Neural progenitor cell (in vitro differentiated cells): ENCODE data around the gene RCOR1. TPM values are rescaled to one million over a fixed set of nuclear protein-coding genes. Genes with fewer than 3 reads are reported as not detected.

ENCODE experiments used
- DNase-seq: peaks from one replicate; pipeline ENCODE4 v3.0.0-alpha.2; 2016; ENCODE audit warnings: low spot score
- H2AFZ ChIP-seq: fragments of 200-600 bp; sonication (generic); replicated peaks from 2 replicates; pipeline ENCODE4 v1.6.1; 2016; ENCODE audit warnings: antibody characterized with exemption
- H3F3A ChIP-seq: fragments of 200-600 bp; sonication (generic); 2 replicates; pipeline ENCODE4 v1.6.1; 2016; ENCODE audit warnings: antibody characterized with exemption, low read depth
- H3K27ac ChIP-seq: fragments of 200-600 bp; sonication (generic); 2 replicates; pipeline ENCODE4 v1.5.1; 2016; ENCODE audit warnings: mild to moderate bottlenecking
- H3K27me3 ChIP-seq: fragments of 200-600 bp; sonication (generic); 2 replicates; pipeline ENCODE4 v1.6.1; 2016; ENCODE audit warnings: mild to moderate bottlenecking, moderate library complexity
- H3K36me3 ChIP-seq: fragments of 200-600 bp; sonication (generic); 2 replicates; pipeline ENCODE4 v1.5.1; 2016
- H3K4me1 ChIP-seq: fragments of 200-600 bp; sonication (generic); 2 replicates; pipeline ENCODE4 v1.6.1; 2016; ENCODE audit warnings: mixed run types
- H3K4me2 ChIP-seq: fragments of 200-600 bp; sonication (generic); 2 replicates; pipeline ENCODE4 v1.6.1; 2016
- H3K4me3 ChIP-seq: fragments of 200-600 bp; sonication (generic); 2 replicates; pipeline ENCODE4 v1.5.1; 2016
- H3K79me2 ChIP-seq: fragments of 200-600 bp; sonication (generic); 2 replicates; pipeline ENCODE4 v1.6.1; 2016; ENCODE audit warnings: low read depth
- H3K9ac ChIP-seq: fragments of 200-600 bp; sonication (generic); 2 replicates; pipeline ENCODE4 v1.6.1; 2016
- H3K9me3 ChIP-seq: fragments of 200-600 bp; sonication (generic); 2 replicates; pipeline ENCODE4 v1.5.1; 2016; ENCODE audit warnings: low read depth
- H4K20me1 ChIP-seq: fragments of 200-600 bp; sonication (generic); 2 replicates; pipeline ENCODE4 v1.6.1; 2016; ENCODE audit warnings: low read depth
- H3K27ac Mint-ChIP-seq: 3 replicates; pipeline ENCODE4 v1.8.0; 2021; ENCODE audit warnings: mixed read lengths
- H3K27me3 Mint-ChIP-seq: 2 replicates; pipeline ENCODE4 v1.8.0; 2022; ENCODE audit warnings: low read depth, mild to moderate bottlenecking, inconsistent platforms, moderate library complexity, mixed read lengths; ENCODE audit not compliant: insufficient read depth
- H3K36me3 Mint-ChIP-seq: 3 replicates; pipeline ENCODE4 v1.8.0; 2021; ENCODE audit warnings: mixed read lengths
- H3K4me1 Mint-ChIP-seq: 3 replicates; pipeline ENCODE4 v1.8.0; 2021; ENCODE audit warnings: mixed read lengths
- H3K4me3 Mint-ChIP-seq: 3 replicates; pipeline ENCODE4 v1.8.0; 2021; ENCODE audit warnings: mild to moderate bottlenecking, moderate library complexity, mixed read lengths
- H3K9me3 Mint-ChIP-seq: 3 replicates; pipeline ENCODE4 v1.8.0; 2020; ENCODE audit warnings: mixed read lengths
- EZH2 ChIP-seq: fragments of 200-600 bp; sonication (generic); IDR thresholded peaks from 2 replicates; pipeline ENCODE4 v1.6.1; 2017; ENCODE audit warnings: antibody characterized with exemption, mild to moderate bottlenecking, moderate library complexity
- EZH2phosphoT487 ChIP-seq: fragments of 200-600 bp; sonication (generic); IDR thresholded peaks from 2 replicates; pipeline ENCODE4 v1.6.1; 2017; ENCODE audit warnings: antibody characterized with exemption
- total RNA-seq: library from RNA; depleted of rRNA; stranded (reverse); fragments of >200 nt; gene quantifications from 2 replicates; pipeline ENCODE4 v1.2.3, GENCODE V29; 2015; ENCODE audit warnings: low replicate concordance
- TF ChIP-seq, protein P1 (sequence below): fragments of 200-600 bp; sonication (generic); IDR thresholded peaks from 2 replicates; pipeline ENCODE4 v1.5.1; 2017; ENCODE audit warnings: antibody characterized with exemption, mild to moderate bottlenecking

The RCOR1 gene
- total RNA-seq, 1 donor from 2014 or later, result 33.7 TPM

DNA sequence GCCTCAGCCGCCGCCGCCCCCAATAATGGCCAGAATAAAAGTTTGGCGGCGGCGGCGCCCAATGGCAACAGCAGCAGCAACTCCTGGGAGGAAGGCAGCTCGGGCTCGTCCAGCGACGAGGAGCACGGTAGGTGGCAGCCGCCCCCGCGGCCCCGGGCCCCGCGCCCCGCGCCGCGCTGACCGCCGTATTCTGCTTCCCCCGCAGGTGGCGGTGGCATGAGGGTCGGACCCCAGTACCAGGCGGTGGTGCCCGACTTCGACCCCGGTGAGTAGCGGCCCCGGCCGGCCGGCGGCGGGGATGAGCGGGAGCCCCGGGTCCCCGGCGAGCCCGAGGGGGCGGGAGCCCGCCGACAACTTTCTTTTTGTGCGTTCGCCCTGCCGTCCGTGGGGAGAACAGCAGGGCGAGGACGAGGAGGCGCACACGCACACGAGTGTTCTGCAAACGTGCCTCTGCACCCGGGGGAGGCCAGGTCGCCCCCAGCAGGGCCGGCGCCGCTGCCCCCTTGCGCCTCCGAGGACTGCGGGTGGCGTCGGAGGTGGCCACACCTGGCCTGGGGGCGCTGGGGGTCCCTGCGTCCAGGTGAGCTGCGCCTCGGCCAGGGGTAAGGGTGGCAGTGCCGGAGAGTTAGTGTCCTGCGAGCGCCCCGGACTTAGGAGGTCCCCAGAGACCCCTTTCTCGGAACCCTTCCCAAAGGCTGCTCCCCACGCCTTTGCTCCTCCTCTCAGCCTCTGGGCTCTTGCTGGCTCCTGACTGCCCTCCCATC is 794 bp downstream of the RCOR1 start:
- H3K9ac ChIP-seq, result peak overlapping the region; percentile 68
- Mint-ChIP-seq H3K27ac (peak overlapping the region; percentile 8), H3K27me3 (peaks cover 5% of the 10 kb centered on the region), H3K4me3 (peak overlapping the region; percentile 93), H3K4me1 (peaks cover 34% of the 10 kb centered on the region), H3K36me3 (peaks cover 5% of the 10 kb centered on the region), H3K9me3 (no peaks in the 10 kb centered on the region)
- H3K4me1 ChIP-seq, result peaks cover 12% of the 10 kb centered on the region
- TF ChIP-seq, protein P1, sequence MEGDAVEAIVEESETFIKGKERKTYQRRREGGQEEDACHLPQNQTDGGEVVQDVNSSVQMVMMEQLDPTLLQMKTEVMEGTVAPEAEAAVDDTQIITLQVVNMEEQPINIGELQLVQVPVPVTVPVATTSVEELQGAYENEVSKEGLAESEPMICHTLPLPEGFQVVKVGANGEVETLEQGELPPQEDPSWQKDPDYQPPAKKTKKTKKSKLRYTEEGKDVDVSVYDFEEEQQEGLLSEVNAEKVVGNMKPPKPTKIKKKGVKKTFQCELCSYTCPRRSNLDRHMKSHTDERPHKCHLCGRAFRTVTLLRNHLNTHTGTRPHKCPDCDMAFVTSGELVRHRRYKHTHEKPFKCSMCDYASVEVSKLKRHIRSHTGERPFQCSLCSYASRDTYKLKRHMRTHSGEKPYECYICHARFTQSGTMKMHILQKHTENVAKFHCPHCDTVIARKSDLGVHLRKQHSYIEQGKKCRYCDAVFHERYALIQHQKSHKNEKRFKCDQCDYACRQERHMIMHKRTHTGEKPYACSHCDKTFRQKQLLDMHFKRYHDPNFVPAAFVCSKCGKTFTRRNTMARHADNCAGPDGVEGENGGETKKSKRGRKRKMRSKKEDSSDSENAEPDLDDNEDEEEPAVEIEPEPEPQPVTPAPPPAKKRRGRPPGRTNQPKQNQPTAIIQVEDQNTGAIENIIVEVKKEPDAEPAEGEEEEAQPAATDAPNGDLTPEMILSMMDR, result peak; percentile 26
- TF ChIP-seq EZH2phosphoT487, result no peak
- no peaks in the 10 kb centered on the region for H3K27me3 ChIP-seq
- no peaks in the 10 kb centered on the region for H3K36me3 ChIP-seq
- H3K4me2 ChIP-seq, result peak overlapping the region; percentile 90
- peaks cover 63% of the 10 kb centered on the region for H3K79me2 ChIP-seq
- H2AFZ ChIP-seq, result no peak overlapping the region
- H3K9me3 ChIP-seq, result no peaks in the 10 kb centered on the region
- H3F3A ChIP-seq, result peaks cover 29% of the 10 kb centered on the region
- H4K20me1 ChIP-seq, result peaks cover 47% of the 10 kb centered on the region
- H3K27ac ChIP-seq, result peak overlapping the region; percentile 100
- H3K4me3 ChIP-seq, result peak overlapping the region; percentile 94
- peak; percentile 73 for DNase-seq

DNA sequence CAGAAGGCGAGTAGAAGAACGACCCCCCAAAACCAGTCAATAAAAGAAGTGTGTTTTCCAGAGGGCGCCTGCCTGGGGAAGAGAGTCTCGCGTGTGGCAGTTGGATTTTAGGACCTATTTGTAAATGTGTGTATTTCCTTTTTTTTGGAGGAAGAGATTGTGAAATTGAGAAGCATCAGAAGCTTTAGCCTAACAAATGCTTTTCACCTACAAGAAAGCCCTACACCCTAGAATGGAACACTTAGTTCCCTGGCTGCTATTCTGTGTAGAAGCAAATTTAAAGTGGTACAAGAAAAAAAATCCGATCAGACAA is 1.3 kb downstream of the RCOR1 start:
- Histone ChIP-seq H3K9ac (peak overlapping the region; percentile 68), H3F3A (peaks cover 25% of the 10 kb centered on the region), H3K27ac (no peak overlapping the region), H3K79me2 (peaks cover 69% of the 10 kb centered on the region), H3K27me3 (no peaks in the 10 kb centered on the region), H3K4me1 (peaks cover 12% of the 10 kb centered on the region), H2AFZ (no peak overlapping the region), H3K4me3 (peak overlapping the region; percentile 94), H4K20me1 (peaks cover 52% of the 10 kb centered on the region), H3K9me3 (no peaks in the 10 kb centered on the region), H3K36me3 (no peaks in the 10 kb centered on the region), H3K4me2 (peak overlapping the region; percentile 90)
- peaks cover 34% of the 10 kb centered on the region for H3K4me1 Mint-ChIP-seq
- DNase-seq, result no peak
- peak overlapping the region; percentile 8 for H3K27ac Mint-ChIP-seq
- peaks cover 5% of the 10 kb centered on the region for H3K36me3 Mint-ChIP-seq
- TF ChIP-seq EZH2phosphoT487, result no peak
- TF ChIP-seq EZH2, result no peak
- TF ChIP-seq, protein P1, result no peak
- peak overlapping the region; percentile 93 for H3K4me3 Mint-ChIP-seq
- H3K9me3 Mint-ChIP-seq, result no peaks in the 10 kb centered on the region
- H3K27me3 Mint-ChIP-seq, result peaks cover 5% of the 10 kb centered on the region

DNA sequence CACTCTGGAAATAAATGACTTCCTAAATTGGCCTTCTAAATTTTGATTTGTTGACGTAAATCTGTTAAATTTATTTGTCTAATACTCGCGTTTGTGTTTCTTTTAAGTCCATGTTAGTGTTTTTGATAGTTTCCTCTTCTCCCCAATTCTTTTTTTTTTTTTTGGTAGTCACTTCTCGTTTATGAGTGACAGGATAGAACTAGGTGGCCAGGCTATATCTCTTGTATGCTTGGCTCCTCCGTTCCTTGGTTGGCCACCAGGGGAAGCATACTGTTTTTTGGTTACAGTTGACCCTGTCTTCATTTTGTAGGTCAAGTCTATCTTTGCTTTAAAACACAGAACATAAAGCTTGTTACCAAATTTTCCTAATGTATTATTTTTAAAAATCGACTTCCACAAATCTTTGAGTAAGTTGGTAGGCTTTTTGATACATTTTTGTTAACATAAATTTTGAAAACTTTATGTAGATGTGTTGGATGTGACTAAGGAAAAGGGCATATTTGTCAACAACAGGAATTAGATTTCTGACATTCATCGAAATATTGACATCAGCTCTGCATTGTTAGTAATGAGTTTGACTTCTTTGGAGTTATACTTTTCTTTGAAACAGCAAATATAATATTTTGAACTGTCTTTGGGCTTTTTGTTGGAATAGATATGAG is 2.2 kb downstream of the RCOR1 start:
- H3K27me3 ChIP-seq, result no peaks in the 10 kb centered on the region
- peak; percentile 65 for DNase-seq
- no peaks in the 10 kb centered on the region for H3K36me3 ChIP-seq
- Mint-ChIP-seq H3K4me3 (peak overlapping the region; percentile 93), H3K36me3 (peaks cover 10% of the 10 kb centered on the region), H3K27ac (no peak overlapping the region), H3K9me3 (no peaks in the 10 kb centered on the region), H3K4me1 (peaks cover 34% of the 10 kb centered on the region), H3K27me3 (peaks cover 5% of the 10 kb centered on the region)
- no peak for TF ChIP-seq EZH2phosphoT487
- TF ChIP-seq, protein P1, result peak; percentile 82
- peaks cover 24% of the 10 kb centered on the region for H3F3A ChIP-seq
- no peak overlapping the region for H3K9ac ChIP-seq
- peaks cover 59% of the 10 kb centered on the region for H4K20me1 ChIP-seq
- no peaks in the 10 kb centered on the region for H3K9me3 ChIP-seq
- H3K4me1 ChIP-seq, result peaks cover 12% of the 10 kb centered on the region
- no peak overlapping the region for H2AFZ ChIP-seq
- no peak overlapping the region for H3K27ac ChIP-seq
- H3K4me2 ChIP-seq, result peak overlapping the region; percentile 90
- H3K79me2 ChIP-seq, result peaks cover 77% of the 10 kb centered on the region
- H3K4me3 ChIP-seq, result peak overlapping the region; percentile 94
